Stimulated activated naive B cell treated with anti-CD40 and anti-IgM and Interleukin-4, amounts not matched to agents 10 μg/mL and 1 μg/mL and 100 μg/mL, for 72 hours (primary cell): ENCODE data around the gene NOTUM.
"Not testable (repeated sequence)": the region's sequence is repeated elsewhere in the genome, so short reads cannot be mapped to it uniquely, and the experiment has no call there.

Source experiments
- ATAC-seq, 2 donors: fragments of 150-1000 bp; cut with Tn5 transposase; replicated peaks; 2 replicates each; pipeline ENCODE4 v1.10.0; 2021; ENCODE audit warnings: moderate library complexity in 1 of 2
- DNase-seq: peaks from one replicate; pipeline ENCODE4 v3.0.0; 2021
- H3K27ac Mint-ChIP-seq: one replicate; pipeline ENCODE4 v1.8.0; 2022; ENCODE audit warnings: mild to moderate bottlenecking, mixed read lengths
- H3K27me3 Mint-ChIP-seq, 2 donors: one replicate each; pipeline ENCODE4 v1.8.0; 2022; ENCODE audit warnings: mixed read lengths in 2 of 2
- H3K36me3 Mint-ChIP-seq, 2 donors: one replicate each; pipeline ENCODE4 v1.8.0; 2022; ENCODE audit warnings: mixed read lengths in 2 of 2, mild to moderate bottlenecking in 1 of 2
- H3K4me1 Mint-ChIP-seq, 2 donors: one replicate each; pipeline ENCODE4 v1.8.0; 2022; ENCODE audit warnings: mixed read lengths in 2 of 2, mild to moderate bottlenecking in 1 of 2
- H3K4me3 Mint-ChIP-seq, 2 donors: one replicate each; pipeline ENCODE4 v1.8.0; 2022; ENCODE audit warnings: mild to moderate bottlenecking in 2 of 2, mixed read lengths in 2 of 2, moderate library complexity in 1 of 2
- H3K9me3 Mint-ChIP-seq, 2 donors: one replicate each; pipeline ENCODE4 v1.8.0; 2022; ENCODE audit warnings: mixed read lengths in 2 of 2, mild to moderate bottlenecking in 1 of 2

The NOTUM gene

DNA sequence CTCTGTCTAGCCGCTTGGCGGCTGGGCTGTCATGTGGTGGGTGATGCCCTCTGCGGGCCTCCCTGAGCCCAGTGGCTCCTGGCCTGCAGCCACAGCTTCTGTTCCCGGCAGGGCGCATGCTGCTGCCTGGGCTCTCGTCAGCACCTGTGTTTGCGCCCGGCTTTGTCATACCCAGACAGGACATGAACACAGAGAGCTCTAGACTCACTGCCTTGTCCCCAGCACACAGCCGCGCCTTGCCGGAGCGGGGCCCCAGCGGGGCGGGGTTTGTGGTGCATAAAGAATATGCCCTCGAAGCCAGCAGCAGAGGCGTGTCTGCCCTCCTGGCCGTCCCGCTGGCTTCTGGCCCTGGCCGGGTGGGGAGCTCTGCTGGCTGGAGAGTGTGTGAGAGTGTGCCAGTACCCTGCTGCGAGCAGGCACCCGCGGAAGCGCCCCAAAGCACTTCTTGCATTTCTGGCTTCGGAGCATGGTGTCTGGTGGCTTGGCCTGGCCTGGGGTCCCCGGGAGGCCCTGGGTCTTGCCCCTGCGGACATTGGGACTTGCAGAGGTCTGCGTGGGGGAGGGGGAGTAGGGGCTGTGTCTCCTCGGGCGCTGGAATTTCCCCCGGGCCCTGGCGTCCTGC, 30.8 kb upstream of the NOTUM start:
- no peak for ATAC-seq
- H3K27ac Mint-ChIP-seq: peak overlapping the region; percentile 31
- no peak overlapping the region for H3K4me3 Mint-ChIP-seq
- H3K36me3 Mint-ChIP-seq: peaks cover 26 to 31% of the 10 kb centered on the region in 2 donors
- no peaks in the 10 kb centered on the region for H3K27me3 Mint-ChIP-seq
- H3K9me3 Mint-ChIP-seq: no peaks in the 10 kb centered on the region
- peaks cover 6 to 21% of the 10 kb centered on the region in 2 donors for H3K4me1 Mint-ChIP-seq
- DNase-seq: no peak

DNA sequence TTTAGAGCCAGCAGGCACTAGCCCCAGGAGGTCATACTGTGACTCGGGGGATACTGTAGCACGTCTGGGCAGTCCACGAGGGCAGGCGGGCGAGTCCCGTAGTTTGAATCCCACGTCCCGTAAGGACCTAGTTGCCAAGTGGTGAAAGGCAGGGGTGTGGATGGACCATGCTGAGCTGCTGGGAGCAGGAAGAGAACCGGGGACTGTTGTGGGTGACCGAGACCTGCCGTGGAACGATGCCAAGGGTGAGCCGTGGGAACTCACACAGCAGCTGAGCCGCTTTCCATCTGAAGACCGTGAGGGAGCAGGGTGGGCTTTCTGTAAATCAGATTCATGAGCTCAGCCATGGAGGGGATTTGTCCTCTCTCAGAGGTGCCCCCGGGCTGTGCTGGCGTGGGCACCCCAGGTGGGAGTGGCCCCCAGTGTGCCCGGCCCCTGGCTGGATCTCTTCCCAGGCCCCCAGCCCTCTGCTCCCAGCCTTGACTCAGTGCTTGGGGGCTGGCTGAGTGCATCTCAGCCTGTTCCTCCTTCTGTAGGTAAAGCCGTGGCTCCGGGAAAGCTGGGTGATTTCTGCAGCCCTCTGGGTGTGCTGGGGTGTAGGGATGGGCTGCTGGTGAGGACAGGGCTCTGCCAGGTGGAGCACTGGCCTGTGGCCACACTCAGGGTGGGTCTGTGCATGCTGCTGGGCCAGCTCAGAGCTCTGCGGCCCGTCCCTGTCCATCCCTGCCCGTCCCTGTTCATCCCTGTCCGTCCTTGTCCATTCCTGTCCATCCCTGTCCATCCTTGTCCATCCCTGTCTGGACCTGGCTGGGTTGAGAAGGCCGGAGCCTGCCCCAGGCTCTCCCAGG, 30.1 kb upstream of the NOTUM start:
- H3K27me3 Mint-ChIP-seq: no peaks in the 10 kb centered on the region
- ATAC-seq (no peak), DNase-seq (no peak)
- peaks cover 9 to 21% of the 10 kb centered on the region in 2 donors for H3K4me1 Mint-ChIP-seq
- H3K27ac Mint-ChIP-seq: peak overlapping the region; percentile 31
- H3K4me3 Mint-ChIP-seq: no peak overlapping the region
- peaks cover 27 to 31% of the 10 kb centered on the region in 2 donors for H3K36me3 Mint-ChIP-seq
- no peaks in the 10 kb centered on the region for H3K9me3 Mint-ChIP-seq

DNA sequence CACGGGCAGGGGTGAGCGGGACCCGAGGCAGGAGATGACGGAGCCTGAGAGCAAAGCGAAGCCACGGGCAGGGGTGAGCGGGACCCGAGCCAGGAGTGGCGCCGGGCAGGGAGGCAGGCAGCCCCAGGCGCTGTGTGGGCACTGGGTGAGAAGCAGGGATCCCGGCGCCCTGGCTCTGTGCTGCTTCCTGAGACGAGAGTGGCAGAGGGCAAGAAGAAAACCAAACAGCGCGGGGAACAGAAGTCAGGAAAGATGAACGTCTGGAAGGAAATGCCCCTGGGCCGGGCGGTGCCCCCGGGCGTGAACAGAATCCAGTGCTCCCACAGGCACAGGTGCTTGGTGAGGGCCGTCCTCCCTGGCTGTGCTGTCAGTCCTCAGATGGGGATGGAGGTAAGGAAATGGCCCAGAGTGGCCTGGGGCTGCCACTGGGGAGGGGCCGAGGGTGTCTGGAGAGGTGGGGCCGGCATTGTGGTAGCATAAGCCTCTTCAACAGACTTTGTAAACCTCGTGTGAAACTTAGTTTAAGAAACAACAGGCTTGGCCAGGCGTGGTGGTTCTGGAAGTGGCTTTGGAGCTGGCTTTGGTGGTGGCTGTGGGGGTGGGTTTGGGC, 26.3 kb upstream of the NOTUM start:
- ATAC-seq (no peak), DNase-seq (no peak)
- H3K27ac Mint-ChIP-seq: no peak overlapping the region
- H3K4me1 Mint-ChIP-seq: peaks cover 19 to 25% of the 10 kb centered on the region in 2 donors
- peaks cover 37 to 50% of the 10 kb centered on the region in 2 donors for H3K36me3 Mint-ChIP-seq
- H3K9me3 Mint-ChIP-seq: no peaks in the 10 kb centered on the region
- H3K4me3 Mint-ChIP-seq: peak overlapping the region in 1 of 2 donors; percentile 32
- no peaks in the 10 kb centered on the region for H3K27me3 Mint-ChIP-seq

DNA sequence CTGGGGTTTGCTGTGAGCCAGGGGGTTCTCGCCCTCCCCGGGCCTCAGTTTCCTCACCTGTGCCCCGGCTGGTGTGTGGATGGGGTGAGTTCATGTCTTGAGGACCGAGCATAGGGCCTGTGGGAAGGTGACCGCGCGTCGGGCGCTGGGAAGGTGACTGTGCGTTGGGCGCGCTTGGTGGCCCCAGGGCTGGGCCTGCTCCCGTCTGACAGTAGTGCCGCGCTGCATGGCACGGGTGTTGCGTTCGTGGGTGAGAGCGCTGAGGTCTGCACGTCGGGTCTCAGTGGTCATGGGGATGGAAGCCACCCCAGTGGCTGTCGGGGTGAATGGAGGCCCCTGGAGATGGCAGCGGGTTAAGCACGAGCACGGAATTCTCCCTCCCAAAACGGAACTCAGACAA, 25.6 kb upstream of the NOTUM start:
- Mint-ChIP-seq H3K36me3 (peaks cover 38 to 51% of the 10 kb centered on the region in 2 donors), H3K4me1 (peaks cover 21% of the 10 kb centered on the region in 2 donors)
- ATAC-seq: no peak

DNA sequence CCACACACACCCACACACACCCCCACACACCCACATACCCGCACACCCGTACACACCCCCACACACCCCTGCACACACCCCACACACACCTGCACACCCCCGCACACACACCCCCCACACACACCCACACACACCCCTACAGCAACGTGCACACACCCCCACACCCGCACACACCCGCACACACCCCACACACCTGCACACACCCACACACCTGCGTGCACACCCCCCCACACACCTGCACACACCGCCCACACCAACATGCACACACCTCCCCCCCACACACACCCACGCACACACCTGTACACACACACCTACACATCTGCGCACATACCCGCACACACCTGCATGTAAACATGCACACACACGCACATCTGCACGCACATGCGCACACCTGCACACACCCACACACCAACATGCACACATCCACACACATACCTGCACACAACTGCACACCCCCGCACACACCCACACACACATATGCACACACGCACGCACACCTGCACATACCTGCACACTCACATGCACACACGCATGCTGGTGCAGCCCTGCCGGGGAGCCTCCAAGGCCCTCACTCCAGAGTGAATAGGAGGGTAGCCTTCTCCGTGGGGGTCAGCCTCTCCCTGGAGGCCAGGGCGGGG, 23.9 kb upstream of the NOTUM start:
- Mint-ChIP-seq H3K9me3 (no peaks in the 10 kb centered on the region), H3K4me3 (no peak overlapping the region), H3K27me3 (no peaks in the 10 kb centered on the region), H3K27ac (no peak overlapping the region), H3K4me1 (peaks cover 27 to 29% of the 10 kb centered on the region in 2 donors), H3K36me3 (peaks cover 38 to 52% of the 10 kb centered on the region in 2 donors)
- ATAC-seq: no peak
- no peak for DNase-seq

More for the DNA sequence above, 25.6 kb upstream of the NOTUM start:
- H3K9me3 Mint-ChIP-seq: no peaks in the 10 kb centered on the region
- H3K27me3 Mint-ChIP-seq: no peaks in the 10 kb centered on the region
- DNase-seq: no peak
- H3K27ac Mint-ChIP-seq: peak overlapping the region; percentile 51
- no peak overlapping the region for H3K4me3 Mint-ChIP-seq

DNA sequence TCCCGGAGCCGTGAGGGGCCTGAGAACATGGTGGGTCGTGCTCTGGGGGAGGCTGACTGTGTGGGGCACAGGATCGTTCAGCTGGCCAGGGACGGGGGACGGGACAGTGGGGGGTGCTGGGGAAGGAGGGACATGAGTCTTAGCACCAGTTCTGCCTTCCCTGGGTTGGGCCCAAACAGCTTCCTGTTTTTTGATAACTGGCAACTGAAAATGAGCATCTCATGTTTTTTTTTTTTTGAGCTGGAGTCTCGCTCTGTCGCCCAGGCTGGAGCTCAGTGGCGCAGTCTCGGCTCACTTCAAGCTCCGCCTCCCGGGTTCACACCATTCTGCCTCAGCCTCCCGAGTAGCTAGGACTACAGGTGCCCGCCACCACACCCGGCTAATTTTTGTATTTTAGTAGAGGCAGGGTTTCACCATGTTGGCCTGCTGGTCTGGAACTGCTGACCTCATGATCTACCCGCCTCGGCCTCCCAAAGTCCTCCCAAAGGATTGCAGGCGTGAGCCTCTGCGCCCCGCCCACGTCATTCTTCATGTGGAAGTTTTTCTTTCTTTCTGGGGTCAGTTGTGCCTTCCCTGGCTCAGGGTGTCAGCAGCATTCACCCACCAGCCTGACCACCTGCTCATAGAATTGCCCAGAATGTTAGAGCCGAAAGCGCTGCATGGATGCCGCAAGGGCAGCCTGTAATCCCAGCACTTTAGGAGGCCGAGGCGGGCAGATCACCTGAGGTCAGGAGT, 22.8 kb upstream of the NOTUM start:
- Mint-ChIP-seq H3K4me3 (no peak overlapping the region), H3K27ac (no peak overlapping the region)
- DNase-seq: no peak

DNA sequence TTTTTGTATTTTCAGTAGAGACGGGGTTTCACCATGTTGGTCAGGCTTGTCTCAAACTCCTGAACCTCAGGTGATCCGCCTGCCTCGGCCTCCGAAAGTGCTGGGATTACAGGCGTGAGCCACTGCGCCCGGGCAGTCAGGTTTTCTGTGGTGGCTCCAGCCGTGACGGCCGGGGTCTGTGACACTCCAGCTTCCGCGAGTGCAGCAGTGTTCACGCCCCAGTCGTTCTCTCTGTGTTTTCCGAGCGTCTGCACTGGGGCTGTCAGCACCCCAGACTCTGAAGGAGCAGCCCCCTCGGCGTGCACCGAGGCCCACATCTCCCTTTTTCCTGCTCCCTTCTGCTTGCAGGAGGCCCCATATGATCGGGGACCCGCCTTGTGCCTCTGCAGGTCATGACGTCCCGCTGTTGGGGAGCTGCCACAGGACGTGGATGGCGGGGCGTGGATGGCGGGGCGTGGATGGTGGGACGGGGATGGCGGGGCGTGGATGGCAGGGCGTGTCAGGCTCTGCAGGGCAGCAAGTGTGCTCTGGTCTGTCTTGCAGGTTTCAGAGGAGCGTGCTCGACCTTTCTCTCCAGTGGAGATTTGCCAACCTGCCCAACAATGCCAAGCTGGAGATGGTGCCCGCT, 22.1 kb upstream of the NOTUM start:
- no peaks in the 10 kb centered on the region for H3K27me3 Mint-ChIP-seq
- DNase-seq: no peak
- peaks cover 35 to 53% of the 10 kb centered on the region in 2 donors for H3K36me3 Mint-ChIP-seq
- peaks cover 38 to 39% of the 10 kb centered on the region in 2 donors for H3K4me1 Mint-ChIP-seq
- H3K4me3 Mint-ChIP-seq: no peak overlapping the region
- peak overlapping the region; percentile 14 for H3K27ac Mint-ChIP-seq
- no peaks in the 10 kb centered on the region for H3K9me3 Mint-ChIP-seq
- ATAC-seq: no peak

More for the DNA sequence above, 22.8 kb upstream of the NOTUM start:
- Mint-ChIP-seq H3K4me1 (peaks cover 32 to 33% of the 10 kb centered on the region in 2 donors), H3K36me3 (peaks cover 38 to 55% of the 10 kb centered on the region in 2 donors), H3K27me3 (no peaks in the 10 kb centered on the region), H3K9me3 (no peaks in the 10 kb centered on the region)
- ATAC-seq: peak; percentile 6 to 34

DNA sequence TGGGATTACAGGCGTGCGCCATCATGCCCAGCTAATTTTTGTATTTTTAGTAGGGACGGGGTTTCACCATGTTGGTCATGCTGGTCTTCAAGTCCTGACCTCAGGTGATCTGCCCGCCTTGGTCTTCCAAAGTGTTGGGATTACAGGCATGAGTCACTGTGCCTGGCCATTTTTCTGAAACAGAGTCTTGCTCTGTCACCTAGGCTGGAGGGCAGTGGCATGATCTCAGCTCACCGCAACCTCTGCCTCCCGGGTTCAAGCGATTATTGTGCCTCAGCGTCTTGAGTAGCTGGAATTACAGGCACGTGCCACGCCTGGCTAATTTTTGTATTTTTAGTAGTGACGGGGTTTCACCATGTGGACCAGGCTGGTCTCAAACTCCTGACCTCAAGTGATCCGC, 20.5 kb upstream of the NOTUM start:
- H3K27me3 Mint-ChIP-seq, DNase-seq, H3K27ac Mint-ChIP-seq, ATAC-seq, H3K4me3 Mint-ChIP-seq, H3K9me3 Mint-ChIP-seq: not testable (repeated sequence)
- peaks cover 36 to 47% of the 10 kb centered on the region in 2 donors for H3K4me1 Mint-ChIP-seq
- peaks cover 30 to 42% of the 10 kb centered on the region in 2 donors for H3K36me3 Mint-ChIP-seq

DNA sequence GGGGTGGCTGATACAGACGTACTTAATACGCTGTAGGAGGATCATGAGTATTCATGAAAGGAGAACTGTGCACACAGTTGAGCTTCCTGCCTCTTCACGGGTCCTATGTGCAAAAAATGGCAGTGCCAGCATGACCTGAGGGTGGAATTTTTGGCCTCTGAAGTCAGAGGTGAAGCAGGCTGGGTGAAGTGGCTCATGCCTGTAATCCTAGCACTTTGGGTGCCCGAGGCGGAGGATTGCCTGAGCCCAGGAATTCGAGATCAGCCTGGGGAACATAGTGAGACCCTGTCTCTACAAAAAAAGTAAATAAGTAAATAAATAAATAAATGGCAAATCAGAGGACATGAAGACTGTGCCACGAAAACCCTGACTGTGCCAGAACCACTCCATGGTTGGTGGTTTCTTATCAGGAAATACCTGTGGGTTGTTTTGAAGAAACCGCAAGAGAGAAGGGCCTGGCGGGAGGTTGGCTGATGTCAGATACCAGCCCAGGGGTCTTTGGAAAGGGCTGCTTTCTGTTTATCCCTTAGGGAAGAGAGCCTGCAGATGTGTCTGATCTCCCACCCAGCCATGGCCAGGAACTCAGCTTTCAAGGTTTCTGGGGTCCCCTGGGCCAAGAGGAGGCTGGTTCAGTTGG, 19.8 kb upstream of the NOTUM start:
- no peak for DNase-seq
- Mint-ChIP-seq H3K27me3 (no peaks in the 10 kb centered on the region), H3K4me1 (peaks cover 40 to 53% of the 10 kb centered on the region in 2 donors), H3K4me3 (no peak overlapping the region), H3K9me3 (no peaks in the 10 kb centered on the region), H3K36me3 (peaks cover 27 to 38% of the 10 kb centered on the region in 2 donors), H3K27ac (no peak overlapping the region)
- ATAC-seq: no peak

DNA sequence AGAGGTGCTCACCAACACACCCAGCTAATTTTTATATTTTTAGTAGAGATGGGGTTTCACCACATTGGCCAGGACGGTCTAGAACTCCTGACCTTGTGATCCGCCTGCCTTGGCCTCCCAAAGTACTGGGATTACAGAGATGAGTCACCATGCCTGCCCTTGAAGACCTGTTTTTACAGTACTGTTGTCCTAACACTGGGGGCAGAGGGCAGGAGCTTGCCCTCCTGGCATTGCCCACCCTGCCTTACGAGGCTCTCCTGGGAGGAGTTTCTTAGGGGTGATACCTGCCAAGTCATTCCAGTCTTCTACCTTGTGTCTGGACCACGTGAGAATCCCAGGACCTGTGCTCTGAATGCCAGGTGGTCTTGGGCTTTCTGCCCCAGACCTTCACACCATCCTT, 19.1 kb upstream of the NOTUM start:
- H3K4me3 Mint-ChIP-seq: no peak overlapping the region
- DNase-seq (no peak), ATAC-seq (no peak)
- H3K9me3 Mint-ChIP-seq: no peaks in the 10 kb centered on the region
- H3K27me3 Mint-ChIP-seq: no peaks in the 10 kb centered on the region
- peaks cover 39 to 53% of the 10 kb centered on the region in 2 donors for H3K4me1 Mint-ChIP-seq
- H3K36me3 Mint-ChIP-seq: peaks cover 21 to 31% of the 10 kb centered on the region in 2 donors
- no peak overlapping the region for H3K27ac Mint-ChIP-seq

DNA sequence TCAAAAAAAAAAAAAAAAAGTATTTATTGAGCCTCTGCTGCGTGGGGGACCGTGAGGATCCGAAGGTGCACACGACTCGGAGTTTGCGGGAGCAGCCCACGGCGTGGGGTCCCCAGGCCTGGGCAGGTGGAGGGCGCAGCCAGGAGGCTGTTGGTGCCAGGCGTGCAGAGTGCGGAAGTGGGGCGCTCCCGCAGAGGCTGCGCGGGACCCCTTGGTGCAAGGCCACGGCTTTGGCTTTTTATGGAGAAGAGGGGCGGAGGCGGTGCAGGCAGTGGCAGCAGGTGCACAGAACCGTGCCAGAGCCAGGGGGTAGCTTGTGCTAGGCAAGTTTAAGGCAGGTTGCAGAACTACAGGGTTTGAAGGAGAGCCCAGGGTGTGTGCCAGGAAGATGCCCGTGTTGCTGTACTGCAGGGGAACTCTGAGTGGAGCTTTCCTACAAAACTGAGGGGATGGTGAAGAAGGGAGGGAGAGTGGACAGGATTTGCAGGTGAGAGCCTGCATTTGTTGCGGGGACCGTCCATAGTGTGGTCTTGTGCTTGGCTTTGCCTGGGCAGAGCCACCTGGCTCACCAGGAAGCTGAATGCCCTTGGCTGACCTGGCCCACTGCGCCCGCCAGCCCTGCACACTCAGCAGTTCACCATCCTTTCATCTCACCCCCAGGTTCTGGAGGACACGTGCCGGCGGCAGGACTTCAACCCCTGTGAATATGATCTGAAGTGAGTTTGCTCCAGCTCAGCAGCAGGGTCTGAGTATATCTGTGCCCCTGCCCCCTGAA, 17.7 kb upstream of the NOTUM start:
- ATAC-seq (no peak), DNase-seq (no peak)
- H3K36me3 Mint-ChIP-seq: peaks cover 16 to 27% of the 10 kb centered on the region in 2 donors
- peaks cover 36 to 53% of the 10 kb centered on the region in 2 donors for H3K4me1 Mint-ChIP-seq
- peak overlapping the region; percentile 57 for H3K27ac Mint-ChIP-seq
- H3K27me3 Mint-ChIP-seq: peaks cover 0 to 4% of the 10 kb centered on the region in 2 donors
- H3K9me3 Mint-ChIP-seq: no peaks in the 10 kb centered on the region
- peak overlapping the region; percentile 78 to 99 for H3K4me3 Mint-ChIP-seq

DNA sequence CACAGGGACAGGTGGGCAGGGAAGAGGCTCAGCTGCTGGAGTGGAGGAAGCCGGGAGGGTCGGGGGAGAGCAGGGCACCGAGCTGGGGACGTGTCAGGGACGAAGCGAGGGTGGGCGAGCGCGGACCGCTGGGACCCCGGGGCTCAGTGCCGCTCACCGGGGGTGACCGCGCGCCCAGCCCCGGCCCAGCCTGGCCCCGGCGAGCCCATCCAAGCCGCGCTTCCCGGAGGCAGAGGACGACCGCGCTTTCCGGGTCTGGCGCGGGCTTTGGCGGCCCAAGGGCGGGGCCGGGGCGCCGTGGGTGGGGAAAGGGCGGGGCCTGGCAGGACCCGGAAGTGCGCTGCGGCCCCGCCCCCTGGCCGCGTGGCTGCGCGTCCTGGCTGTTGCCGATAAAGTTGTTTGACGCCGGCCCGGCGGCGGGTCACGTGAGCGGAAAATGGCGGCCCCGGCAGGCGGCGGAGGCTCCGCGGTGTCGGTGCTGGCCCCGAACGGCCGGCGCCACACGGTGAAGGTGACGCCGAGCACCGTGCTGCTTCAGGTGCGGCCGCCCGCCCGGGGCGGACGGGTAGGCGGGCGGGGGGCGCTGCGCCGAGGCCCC, 16.3 kb upstream of the NOTUM start, which contains the start of gene ASPSCR1:
TSS of gene ASPSCR1 (plus strand) at position 419 of the 598 bp plus-strand sequence. CDS start at position 437, 18 bp downstream.
- H3K27me3 Mint-ChIP-seq: peaks cover 0 to 4% of the 10 kb centered on the region in 2 donors
- peaks cover 10 to 15% of the 10 kb centered on the region in 2 donors for H3K36me3 Mint-ChIP-seq
- ATAC-seq (peak; percentile 87 to 95), DNase-seq (peak; percentile 86)
- no peaks in the 10 kb centered on the region for H3K9me3 Mint-ChIP-seq
- peaks cover 28 to 44% of the 10 kb centered on the region in 2 donors for H3K4me1 Mint-ChIP-seq
- peak within 1 kb of the TSS; percentile 99 for H3K27ac Mint-ChIP-seq
- H3K4me3 Mint-ChIP-seq: peak within 1 kb of the TSS; percentile 99 to 100
